Natural killer cell (primary cell): ENCODE data around the gene SPC24. TPM values are rescaled to one million over a fixed set of nuclear protein-coding genes. Genes with fewer than 3 reads are reported as not detected.

ENCODE experiments used
- ATAC-seq, 3 donors: fragments of 150-1000 bp in 2 of 3; fragments of 200-7000 bp in 1 of 3; cut with Tn5 transposase; 1 replicate in 1 of 3; 2 replicates in 2 of 3; pipeline ENCODE4 v1.10.0; 2021; ENCODE audit warnings: mild to moderate bottlenecking in 2 of 3, moderate library complexity in 2 of 3
- DNase-seq, 2 donors: peaks; one replicate each; pipeline versions ENCODE4 v3.0.0 to v3.0.0-alpha.2; 2013 to 2021; ENCODE audit warnings: mixed read lengths in 1 of 2
- H3K27ac ChIP-seq: one replicate; pipeline ENCODE4 v1.5.1; 2013; ENCODE audit warnings: mild to moderate bottlenecking, low read length
- H3K27me3 ChIP-seq: one replicate; pipeline ENCODE4 v1.6.1; 2013; ENCODE audit warnings: low read length; ENCODE audit not compliant: control insufficient read depth, insufficient read depth
- H3K36me3 ChIP-seq: one replicate; pipeline ENCODE4 v1.6.1; 2013; ENCODE audit warnings: low read length; ENCODE audit not compliant: control insufficient read depth, insufficient read depth
- H3K4me1 ChIP-seq: one replicate; pipeline ENCODE4 v1.6.1; 2013; ENCODE audit warnings: low read length; ENCODE audit not compliant: control insufficient read depth, insufficient read depth
- H3K4me3 ChIP-seq: one replicate; pipeline ENCODE4 v1.5.1; 2013; ENCODE audit warnings: low read length
- H3K9me3 ChIP-seq: one replicate; pipeline ENCODE4 v1.6.1; 2013; ENCODE audit warnings: low read length; ENCODE audit not compliant: control insufficient read depth, insufficient read depth
- H3K27ac Mint-ChIP-seq, 2 donors: one replicate each; pipeline ENCODE4 v1.8.0; 2022; ENCODE audit warnings: mild to moderate bottlenecking in 2 of 2, mixed read lengths in 2 of 2, moderate library complexity in 1 of 2
- H3K27me3 Mint-ChIP-seq, 2 donors: one replicate each; pipeline ENCODE4 v1.8.0; 2022; ENCODE audit warnings: low read depth in 2 of 2, mixed read lengths in 2 of 2
- H3K36me3 Mint-ChIP-seq: one replicate; pipeline ENCODE4 v1.8.0; 2022; ENCODE audit warnings: mixed read lengths
- H3K4me1 Mint-ChIP-seq, 2 donors: one replicate each; pipeline ENCODE4 v1.8.0; 2022; ENCODE audit warnings: mixed read lengths in 2 of 2
- H3K4me3 Mint-ChIP-seq: one replicate; pipeline ENCODE4 v1.8.0; 2022; ENCODE audit warnings: mild to moderate bottlenecking, moderate library complexity, mixed read lengths
- H3K9me3 Mint-ChIP-seq, 2 donors: one replicate each; pipeline ENCODE4 v1.8.0; 2022; ENCODE audit warnings: mixed read lengths in 2 of 2
- WGBS: methylation state at CpG from one replicate; pipeline ENCODE4 v1.1.7; 2013; ENCODE audit warnings: missing lambda C conversion rate; ENCODE audit not compliant: insufficient coverage; 5-methylcytosine and 5-hydroxymethylcytosine counted together
- intact Hi-C: fragments of 100-400 bp; cut with micrococcal nuclease; formaldehyde crosslinking; loops from one replicate; pipeline ENCODE4 v1.14.2; 2022
- total RNA-seq, 4 donors: library from RNA; stranded (reverse); fragments of 120-200 nt in 1 of 4; gene quantifications; one replicate each; pipeline versions ENCODE4 v1.2.3 to v1.2.4, GENCODE V29; 2013 to 2022
- TF ChIP-seq, protein P1 (sequence below): fragments of 200-600 bp; IDR thresholded peaks from one replicate; pipeline ENCODE4 v1.8.0; 2022; ENCODE audit warnings: antibody characterized with exemption

The SPC24 gene
- total RNA-seq, 3 donors from 2014 or later (not counting 1 experiment from before 2014, with no cell fraction given) = 1.7 to 6.1 (median 4.1) TPM

DNA sequence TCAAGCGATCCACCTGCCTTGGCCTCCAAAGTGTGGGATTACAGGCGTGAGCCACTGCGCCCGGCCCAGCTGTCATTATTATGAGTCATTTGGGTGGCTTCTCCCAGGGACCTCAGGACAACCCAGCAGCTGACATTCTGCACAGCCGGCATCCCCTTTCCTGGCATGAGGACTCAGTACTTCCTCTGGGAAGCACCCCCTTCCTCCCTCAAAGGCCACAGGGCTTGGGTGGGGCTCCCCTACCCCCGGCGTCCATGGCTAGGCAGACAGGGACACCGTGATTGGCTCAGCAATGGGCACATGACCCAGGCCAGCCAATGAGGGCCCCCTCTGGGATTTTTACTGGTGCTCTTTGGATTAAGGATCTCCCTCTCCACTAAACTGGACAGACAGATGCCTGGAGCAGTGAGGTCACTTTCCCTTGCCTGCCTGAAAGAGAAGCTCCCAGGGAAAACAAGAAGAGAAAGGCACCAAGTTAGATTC is 35.7 kb upstream of the SPC24 start:
- Histone ChIP-seq H3K4me1 (no peaks in the 10 kb centered on the region), H3K4me3 (no peak overlapping the region), H3K36me3 (no peaks in the 10 kb centered on the region), H3K9me3 (no peaks in the 10 kb centered on the region), H3K27ac (no peak overlapping the region), H3K27me3 (no peaks in the 10 kb centered on the region)
- Mint-ChIP-seq H3K4me3 (no peak overlapping the region), H3K27ac (no peak overlapping the region), H3K36me3 (no peaks in the 10 kb centered on the region), H3K9me3 (no peaks in the 10 kb centered on the region), H3K4me1 (peaks cover 0 to 6% of the 10 kb centered on the region in 2 donors), H3K27me3 (no peaks in the 10 kb centered on the region)
- TF ChIP-seq, protein P1, sequence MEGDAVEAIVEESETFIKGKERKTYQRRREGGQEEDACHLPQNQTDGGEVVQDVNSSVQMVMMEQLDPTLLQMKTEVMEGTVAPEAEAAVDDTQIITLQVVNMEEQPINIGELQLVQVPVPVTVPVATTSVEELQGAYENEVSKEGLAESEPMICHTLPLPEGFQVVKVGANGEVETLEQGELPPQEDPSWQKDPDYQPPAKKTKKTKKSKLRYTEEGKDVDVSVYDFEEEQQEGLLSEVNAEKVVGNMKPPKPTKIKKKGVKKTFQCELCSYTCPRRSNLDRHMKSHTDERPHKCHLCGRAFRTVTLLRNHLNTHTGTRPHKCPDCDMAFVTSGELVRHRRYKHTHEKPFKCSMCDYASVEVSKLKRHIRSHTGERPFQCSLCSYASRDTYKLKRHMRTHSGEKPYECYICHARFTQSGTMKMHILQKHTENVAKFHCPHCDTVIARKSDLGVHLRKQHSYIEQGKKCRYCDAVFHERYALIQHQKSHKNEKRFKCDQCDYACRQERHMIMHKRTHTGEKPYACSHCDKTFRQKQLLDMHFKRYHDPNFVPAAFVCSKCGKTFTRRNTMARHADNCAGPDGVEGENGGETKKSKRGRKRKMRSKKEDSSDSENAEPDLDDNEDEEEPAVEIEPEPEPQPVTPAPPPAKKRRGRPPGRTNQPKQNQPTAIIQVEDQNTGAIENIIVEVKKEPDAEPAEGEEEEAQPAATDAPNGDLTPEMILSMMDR = no peak
- 57% methylated on average over 8 of the region's 8 CpGs for WGBS
- intact Hi-C loops = no loop called here
- DNase-seq (no peak), ATAC-seq (peak in 1 of 3 donors; percentile 36)

DNA sequence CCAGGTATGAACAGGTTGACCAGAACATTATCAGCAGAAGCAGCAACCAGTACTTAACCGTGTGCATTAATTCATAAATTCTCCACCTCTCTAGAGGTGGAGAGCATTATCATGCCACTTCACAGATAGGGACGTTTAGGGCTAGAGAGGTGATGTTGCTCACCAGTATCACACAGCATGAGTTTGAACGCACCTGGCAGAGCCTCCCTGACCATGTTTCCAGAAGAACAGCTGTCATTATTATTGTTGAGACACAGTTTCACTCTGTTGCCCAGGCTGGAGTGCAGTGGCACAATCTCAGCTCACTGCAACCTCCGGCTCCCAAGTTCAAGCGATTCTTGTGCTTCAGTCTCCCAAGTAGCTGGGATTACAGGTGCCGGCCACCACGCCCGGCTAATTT is 34.9 kb upstream of the SPC24 start:
- Mint-ChIP-seq H3K4me3 (no peak overlapping the region), H3K27ac (no peak overlapping the region), H3K9me3 (no peaks in the 10 kb centered on the region), H3K4me1 (peaks cover 0 to 2% of the 10 kb centered on the region in 2 donors), H3K27me3 (no peaks in the 10 kb centered on the region), H3K36me3 (no peaks in the 10 kb centered on the region)
- intact Hi-C loops = no loop called here
- Histone ChIP-seq H3K4me3 (no peak overlapping the region), H3K27me3 (no peaks in the 10 kb centered on the region), H3K36me3 (no peaks in the 10 kb centered on the region), H3K27ac (no peak overlapping the region), H3K9me3 (no peaks in the 10 kb centered on the region), H3K4me1 (no peaks in the 10 kb centered on the region)
- DNase-seq (no peak), ATAC-seq (no peak)
- 93% methylated on average over 8 of the region's 8 CpGs for WGBS
- TF ChIP-seq, protein P1 = no peak

DNA sequence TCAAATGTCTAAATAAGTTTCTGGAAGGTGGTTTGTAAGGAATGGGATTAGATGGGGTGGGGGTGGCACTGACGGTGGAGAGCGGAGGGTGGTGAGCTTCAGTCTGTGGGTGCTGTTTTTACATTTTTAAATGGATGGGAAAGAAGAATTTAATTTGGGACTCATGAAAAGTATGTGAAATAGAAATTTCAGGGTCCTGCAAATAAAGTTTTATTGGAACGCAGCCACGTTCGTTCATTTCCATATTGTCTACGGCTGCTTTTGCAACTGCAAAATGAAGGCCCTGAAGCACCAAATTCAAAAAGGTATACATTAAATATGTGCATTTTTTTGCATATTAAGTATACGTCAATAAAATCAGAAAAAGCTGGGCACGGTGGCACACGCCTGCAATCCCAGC is 31.9 kb upstream of the SPC24 start:
- Mint-ChIP-seq H3K36me3 (no peaks in the 10 kb centered on the region), H3K9me3 (no peaks in the 10 kb centered on the region)

More for the DNA sequence above, 31.9 kb upstream of the SPC24 start:
- DNase-seq = no peak
- H3K27me3 Mint-ChIP-seq = no peaks in the 10 kb centered on the region
- H3K4me3 Mint-ChIP-seq = no peak overlapping the region
- ATAC-seq = no peak
- 95% methylated on average over 9 of the region's 9 CpGs for WGBS
- no peaks in the 10 kb centered on the region for H3K4me1 Mint-ChIP-seq
- no peaks in the 10 kb centered on the region for H3K4me1 ChIP-seq
- no peak overlapping the region for H3K27ac ChIP-seq
- H3K27me3 ChIP-seq = no peaks in the 10 kb centered on the region
- H3K9me3 ChIP-seq = no peaks in the 10 kb centered on the region
- H3K36me3 ChIP-seq = no peaks in the 10 kb centered on the region
- intact Hi-C loops = no loop called here
- H3K27ac Mint-ChIP-seq = no peak overlapping the region
- H3K4me3 ChIP-seq = no peak overlapping the region
- TF ChIP-seq, protein P1 = no peak
